Liver (tissue), 9 donors: Measurements from ENCODE around the gene IRF8. TPM values are rescaled to one million over a fixed set of nuclear protein-coding genes. Genes with fewer than 3 reads are reported as not detected.

ENCODE experiments used
- DNase-seq: peaks from one replicate; pipeline ENCODE4 v3.0.0-alpha.2; 2017; ENCODE audit warnings: low spot score
- H3K27ac ChIP-seq, 2 donors: one replicate each; pipeline ENCODE4 v1.7.0; 2013; ENCODE audit warnings: inconsistent platforms in 2 of 2, low read length in 2 of 2, control low read depth in 1 of 2, low read depth in 1 of 2, mild to moderate bottlenecking in 1 of 2
- H3K27me3 ChIP-seq, 4 donors: one replicate each; pipeline versions ENCODE4 v1.6.1 to v1.7.0; 2013; ENCODE audit warnings: low read length in 3 of 4, inconsistent platforms in 1 of 4, mild to moderate bottlenecking in 1 of 4, moderate library complexity in 1 of 4; ENCODE audit not compliant: control insufficient read depth in 4 of 4, insufficient read depth in 4 of 4
- H3K36me3 ChIP-seq, 4 donors: one replicate each; pipeline versions ENCODE4 v1.6.1 to v1.7.0; 2013; ENCODE audit warnings: low read length in 3 of 4, mild to moderate bottlenecking in 3 of 4, low read depth in 1 of 4, moderate library complexity in 1 of 4; ENCODE audit not compliant: control insufficient read depth in 4 of 4, insufficient read depth in 3 of 4
- H3K4me1 ChIP-seq, 4 donors: one replicate each; pipeline versions ENCODE4 v1.6.1 to v1.7.0; 2013; ENCODE audit warnings: low read length in 3 of 4, mild to moderate bottlenecking in 3 of 4, moderate library complexity in 1 of 4; ENCODE audit not compliant: control insufficient read depth in 4 of 4, insufficient read depth in 4 of 4
- H3K4me3 ChIP-seq, 3 donors: one replicate each; pipeline versions ENCODE4 v1.6.1 to v1.7.0; 2013; ENCODE audit warnings: low read length in 3 of 3, control low read depth in 1 of 3, low read depth in 1 of 3, mild to moderate bottlenecking in 1 of 3
- H3K9ac ChIP-seq, 2 donors: one replicate each; pipeline ENCODE4 v1.7.0; 2013; ENCODE audit warnings: low read length in 2 of 2, mild to moderate bottlenecking in 2 of 2, moderate library complexity in 2 of 2, control low read depth in 1 of 2, low read depth in 1 of 2
- H3K9me3 ChIP-seq, 4 donors: one replicate each; pipeline versions ENCODE4 v1.6.1 to v1.7.0; 2013; ENCODE audit warnings: low read length in 3 of 4; ENCODE audit not compliant: control insufficient read depth in 4 of 4
- EGR1 ChIP-seq, 2 donors: IDR thresholded peaks; 2 replicates each; pipeline ENCODE4 v1.6.1; 2016 to 2018; ENCODE audit warnings: antibody characterized with exemption in 2 of 2, low read depth in 2 of 2
- FOXA1 ChIP-seq: IDR thresholded peaks from 2 replicates; pipeline ENCODE4 v1.6.1; 2016; ENCODE audit warnings: antibody characterized with exemption
- FOXA2 ChIP-seq: IDR thresholded peaks from 2 replicates; pipeline ENCODE4 v1.6.1; 2016; ENCODE audit warnings: antibody characterized with exemption
- GABPA ChIP-seq, 2 donors: IDR thresholded peaks in 1 of 2; conservative IDR thresholded peaks in 1 of 2; 2 replicates each; pipeline ENCODE4 v1.6.1; 2016; ENCODE audit warnings: antibody characterized with exemption in 2 of 2, mild to moderate bottlenecking in 1 of 2, moderate library complexity in 1 of 2
- HNF4G ChIP-seq: IDR thresholded peaks from 2 replicates; pipeline ENCODE4 v1.6.1; 2016; ENCODE audit warnings: antibody characterized with exemption
- JUND ChIP-seq, 2 donors: IDR thresholded peaks; 2 replicates each; pipeline ENCODE4 v1.6.1; 2016; ENCODE audit warnings: antibody characterized with exemption in 2 of 2
- NR2F2 ChIP-seq: IDR thresholded peaks from 2 replicates; pipeline ENCODE4 v1.6.1; 2016; ENCODE audit warnings: antibody characterized with exemption
- RAD21 ChIP-seq, 2 donors: IDR thresholded peaks; 2 replicates each; pipeline ENCODE4 v1.6.1; 2016; ENCODE audit warnings: antibody characterized with exemption in 2 of 2, mild to moderate bottlenecking in 2 of 2
- RXRA ChIP-seq, 2 donors: IDR thresholded peaks; 2 replicates each; pipeline ENCODE4 v1.6.1; 2017 to 2018; ENCODE audit warnings: antibody characterized with exemption in 2 of 2, mild to moderate bottlenecking in 1 of 2
- SP1 ChIP-seq: IDR thresholded peaks from 2 replicates; pipeline ENCODE4 v1.6.1; 2018; ENCODE audit warnings: antibody characterized with exemption, mild to moderate bottlenecking
- TAF1 ChIP-seq: conservative IDR thresholded peaks from 2 replicates; pipeline ENCODE4 v1.6.1; 2016; ENCODE audit warnings: antibody characterized with exemption, mild to moderate bottlenecking
- YY1 ChIP-seq: IDR thresholded peaks from 2 replicates; pipeline ENCODE4 v1.6.1; 2016; ENCODE audit warnings: antibody characterized with exemption, mild to moderate bottlenecking
- WGBS: extraction: QIAGEN DNeasy Blood & Tissue Kit; methylation state at CpG from one replicate; pipeline ENCODE4 v1.1.7; 2013; 5-methylcytosine and 5-hydroxymethylcytosine counted together
- polyA plus RNA-seq, 2 donors: library from polyadenylated mRNA; stranded (reverse) in 1 of 2; unstranded in 1 of 2; fragments of 200-250 nt in 1 of 2; fragments of >200 nt in 1 of 2; fragmentation: Nextera tagmentation in 1 of 2; extraction: Ambion mirVana in 1 of 2; gene quantifications; one replicate each; pipeline versions ENCODE4 v1.2.1 to v1.2.3, GENCODE V29; 2013 to 2015
- total RNA-seq, 2 donors: library from RNA; depleted of rRNA; stranded (reverse); fragments of >200 nt; gene quantifications; one replicate each; pipeline ENCODE4 v1.2.3, GENCODE V29; 2014
- TF ChIP-seq, protein P1 (sequence below): IDR thresholded peaks from 2 replicates; pipeline ENCODE4 v1.6.1; 2016; ENCODE audit warnings: antibody characterized with exemption
- TF ChIP-seq, protein P2 (sequence below): IDR thresholded peaks from 2 replicates; pipeline ENCODE4 v1.6.1; 2016; ENCODE audit warnings: antibody characterized with exemption
- TF ChIP-seq, protein P3 (sequence below): fragments of 150-350 bp; IDR thresholded peaks from 2 replicates; pipeline ENCODE4 v1.5.1; 2017; ENCODE audit warnings: improper control_type of control experiment, low read depth, low read length; ENCODE audit not compliant: missing input control
- TF ChIP-seq, protein P4 (sequence below): IDR thresholded peaks from 2 replicates; pipeline ENCODE4 v1.6.1; 2016; ENCODE audit warnings: antibody characterized with exemption, mild to moderate bottlenecking
- donor health status: healthy.
- donor health status: healthy.
- donor health status: healthy.
- donor health status: healthy.
- donor health status: healthy.

Gene IRF8
- total and polyA plus RNA-seq, 4 donors = 5.1 to 25.8 (median 12.3) TPM

DNA sequence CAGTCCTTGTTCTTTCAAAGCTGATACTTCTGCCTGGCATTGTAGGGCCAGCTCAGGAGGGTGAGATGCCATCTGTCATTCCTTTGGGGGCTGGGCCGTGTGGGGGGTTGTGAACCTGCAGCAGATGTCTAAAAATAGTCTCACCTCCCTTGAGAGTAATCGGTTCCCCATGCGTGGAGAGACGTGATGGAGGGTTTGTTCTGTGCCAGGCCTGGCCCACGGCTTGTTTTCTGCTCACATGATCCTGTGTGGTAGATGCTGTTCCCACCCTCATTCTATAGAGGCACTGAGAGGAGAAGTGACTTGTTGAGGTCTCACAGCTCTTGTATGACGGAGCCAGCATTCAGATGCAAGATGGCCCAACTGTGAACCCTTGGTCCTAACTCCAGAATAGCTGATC lies 4.6 kb downstream of the IRF8 start:
- Histone ChIP-seq H3K9me3 (no peaks in the 10 kb centered on the region), H3K4me1 (peaks cover 9 to 35% (median 20%) of the 10 kb centered on the region in 4 donors), H3K27ac (no peak overlapping the region), H3K9ac (no peak overlapping the region), H3K36me3 (peaks cover 4 to 18% (median 10%) of the 10 kb centered on the region in 4 donors), H3K27me3 (no peaks in the 10 kb centered on the region), H3K4me3 (no peak overlapping the region)
- no peak for DNase-seq
- TF ChIP-seq, protein P1, sequence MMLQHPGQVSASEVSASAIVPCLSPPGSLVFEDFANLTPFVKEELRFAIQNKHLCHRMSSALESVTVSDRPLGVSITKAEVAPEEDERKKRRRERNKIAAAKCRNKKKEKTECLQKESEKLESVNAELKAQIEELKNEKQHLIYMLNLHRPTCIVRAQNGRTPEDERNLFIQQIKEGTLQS = no peak
- no peak for TF ChIP-seq GABPA (IDR thresholded peaks at IDR 0.05 in 1 of 2, conservative IDR thresholded peaks at IDR 0.05 in 1 of 2)
- TF ChIP-seq SP1 = no peak
- no peak for TF ChIP-seq JUND (IDR thresholded peaks at IDR 0.05)
- TF ChIP-seq, protein P2, sequence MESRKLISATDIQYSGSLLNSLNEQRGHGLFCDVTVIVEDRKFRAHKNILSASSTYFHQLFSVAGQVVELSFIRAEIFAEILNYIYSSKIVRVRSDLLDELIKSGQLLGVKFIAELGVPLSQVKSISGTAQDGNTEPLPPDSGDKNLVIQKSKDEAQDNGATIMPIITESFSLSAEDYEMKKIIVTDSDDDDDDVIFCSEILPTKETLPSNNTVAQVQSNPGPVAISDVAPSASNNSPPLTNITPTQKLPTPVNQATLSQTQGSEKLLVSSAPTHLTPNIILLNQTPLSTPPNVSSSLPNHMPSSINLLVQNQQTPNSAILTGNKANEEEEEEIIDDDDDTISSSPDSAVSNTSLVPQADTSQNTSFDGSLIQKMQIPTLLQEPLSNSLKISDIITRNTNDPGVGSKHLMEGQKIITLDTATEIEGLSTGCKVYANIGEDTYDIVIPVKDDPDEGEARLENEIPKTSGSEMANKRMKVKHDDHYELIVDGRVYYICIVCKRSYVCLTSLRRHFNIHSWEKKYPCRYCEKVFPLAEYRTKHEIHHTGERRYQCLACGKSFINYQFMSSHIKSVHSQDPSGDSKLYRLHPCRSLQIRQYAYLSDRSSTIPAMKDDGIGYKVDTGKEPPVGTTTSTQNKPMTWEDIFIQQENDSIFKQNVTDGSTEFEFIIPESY = no peak
- no peak for TF ChIP-seq HNF4G
- no peak for TF ChIP-seq FOXA1
- 87% methylated on average over 6 of the region's 6 CpGs for WGBS

DNA sequence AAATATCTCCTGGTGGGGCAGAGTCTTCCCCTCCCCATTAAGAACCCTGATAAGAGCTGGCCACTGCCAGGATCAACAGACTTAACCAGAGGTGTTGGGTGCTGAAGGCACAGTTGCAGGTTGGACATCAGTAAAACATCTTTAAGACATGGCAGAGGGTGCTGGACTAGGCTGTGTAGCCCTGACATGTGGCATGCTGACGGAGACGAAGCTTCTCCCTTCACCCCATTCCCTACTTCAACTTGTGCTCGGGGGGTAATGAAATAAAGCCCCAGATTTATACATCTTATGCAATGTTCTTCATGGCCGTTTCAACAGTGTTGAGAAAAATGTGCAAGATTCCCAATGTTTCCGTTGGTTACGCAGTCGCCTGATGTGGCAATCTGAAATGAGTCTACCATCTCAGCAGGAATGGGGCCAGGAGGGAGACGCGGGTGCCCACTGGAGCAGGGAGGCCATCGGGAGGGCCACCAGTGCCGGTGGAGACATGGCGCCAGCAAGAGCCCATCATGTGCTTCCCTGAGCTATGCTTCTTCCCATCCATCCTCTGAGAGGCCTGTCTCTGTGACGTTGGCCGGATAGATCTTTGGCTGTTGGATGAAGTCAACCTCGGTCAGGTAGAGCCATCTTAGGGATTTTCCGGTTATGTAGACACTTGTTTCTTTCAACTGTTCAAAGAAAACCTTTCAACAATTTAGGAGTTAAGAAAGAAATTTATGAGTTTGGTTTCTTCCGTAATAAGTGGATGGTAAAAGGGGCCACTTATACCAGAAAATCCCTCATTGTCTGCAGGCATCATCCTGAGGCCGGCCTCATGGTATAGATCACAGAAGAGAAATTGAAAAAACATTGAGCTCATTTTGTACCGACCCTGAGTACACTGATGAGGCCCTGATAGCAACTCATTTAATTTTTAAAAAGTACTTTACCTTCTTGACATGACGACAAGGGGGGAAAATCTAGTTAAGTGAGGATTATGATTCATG lies 6.4 kb downstream of the IRF8 start:
- Histone ChIP-seq H3K27ac (peak overlapping the region; percentile 1 to 46), H3K36me3 (peaks cover 4 to 31% (median 16%) of the 10 kb centered on the region in 4 donors), H3K9me3 (no peaks in the 10 kb centered on the region), H3K4me3 (no peak overlapping the region), H3K4me1 (peaks cover 6 to 28% (median 19%) of the 10 kb centered on the region in 4 donors), H3K9ac (no peak overlapping the region), H3K27me3 (no peaks in the 10 kb centered on the region)
- TF ChIP-seq, protein P1 = no peak
- TF ChIP-seq HNF4G = no peak
- no peak for TF ChIP-seq NR2F2
- TF ChIP-seq YY1 = no peak
- no peak for TF ChIP-seq EGR1 (IDR thresholded peaks at IDR 0.05; ENCODE audit: low read depth in 2 of 2)
- no peak for TF ChIP-seq TAF1
- TF ChIP-seq, protein P3, sequence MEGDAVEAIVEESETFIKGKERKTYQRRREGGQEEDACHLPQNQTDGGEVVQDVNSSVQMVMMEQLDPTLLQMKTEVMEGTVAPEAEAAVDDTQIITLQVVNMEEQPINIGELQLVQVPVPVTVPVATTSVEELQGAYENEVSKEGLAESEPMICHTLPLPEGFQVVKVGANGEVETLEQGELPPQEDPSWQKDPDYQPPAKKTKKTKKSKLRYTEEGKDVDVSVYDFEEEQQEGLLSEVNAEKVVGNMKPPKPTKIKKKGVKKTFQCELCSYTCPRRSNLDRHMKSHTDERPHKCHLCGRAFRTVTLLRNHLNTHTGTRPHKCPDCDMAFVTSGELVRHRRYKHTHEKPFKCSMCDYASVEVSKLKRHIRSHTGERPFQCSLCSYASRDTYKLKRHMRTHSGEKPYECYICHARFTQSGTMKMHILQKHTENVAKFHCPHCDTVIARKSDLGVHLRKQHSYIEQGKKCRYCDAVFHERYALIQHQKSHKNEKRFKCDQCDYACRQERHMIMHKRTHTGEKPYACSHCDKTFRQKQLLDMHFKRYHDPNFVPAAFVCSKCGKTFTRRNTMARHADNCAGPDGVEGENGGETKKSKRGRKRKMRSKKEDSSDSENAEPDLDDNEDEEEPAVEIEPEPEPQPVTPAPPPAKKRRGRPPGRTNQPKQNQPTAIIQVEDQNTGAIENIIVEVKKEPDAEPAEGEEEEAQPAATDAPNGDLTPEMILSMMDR = no peak
- no peak for TF ChIP-seq RXRA (IDR thresholded peaks at IDR 0.05)
- TF ChIP-seq RAD21 (IDR thresholded peaks at IDR 0.05) = no peak
- TF ChIP-seq, protein P4, sequence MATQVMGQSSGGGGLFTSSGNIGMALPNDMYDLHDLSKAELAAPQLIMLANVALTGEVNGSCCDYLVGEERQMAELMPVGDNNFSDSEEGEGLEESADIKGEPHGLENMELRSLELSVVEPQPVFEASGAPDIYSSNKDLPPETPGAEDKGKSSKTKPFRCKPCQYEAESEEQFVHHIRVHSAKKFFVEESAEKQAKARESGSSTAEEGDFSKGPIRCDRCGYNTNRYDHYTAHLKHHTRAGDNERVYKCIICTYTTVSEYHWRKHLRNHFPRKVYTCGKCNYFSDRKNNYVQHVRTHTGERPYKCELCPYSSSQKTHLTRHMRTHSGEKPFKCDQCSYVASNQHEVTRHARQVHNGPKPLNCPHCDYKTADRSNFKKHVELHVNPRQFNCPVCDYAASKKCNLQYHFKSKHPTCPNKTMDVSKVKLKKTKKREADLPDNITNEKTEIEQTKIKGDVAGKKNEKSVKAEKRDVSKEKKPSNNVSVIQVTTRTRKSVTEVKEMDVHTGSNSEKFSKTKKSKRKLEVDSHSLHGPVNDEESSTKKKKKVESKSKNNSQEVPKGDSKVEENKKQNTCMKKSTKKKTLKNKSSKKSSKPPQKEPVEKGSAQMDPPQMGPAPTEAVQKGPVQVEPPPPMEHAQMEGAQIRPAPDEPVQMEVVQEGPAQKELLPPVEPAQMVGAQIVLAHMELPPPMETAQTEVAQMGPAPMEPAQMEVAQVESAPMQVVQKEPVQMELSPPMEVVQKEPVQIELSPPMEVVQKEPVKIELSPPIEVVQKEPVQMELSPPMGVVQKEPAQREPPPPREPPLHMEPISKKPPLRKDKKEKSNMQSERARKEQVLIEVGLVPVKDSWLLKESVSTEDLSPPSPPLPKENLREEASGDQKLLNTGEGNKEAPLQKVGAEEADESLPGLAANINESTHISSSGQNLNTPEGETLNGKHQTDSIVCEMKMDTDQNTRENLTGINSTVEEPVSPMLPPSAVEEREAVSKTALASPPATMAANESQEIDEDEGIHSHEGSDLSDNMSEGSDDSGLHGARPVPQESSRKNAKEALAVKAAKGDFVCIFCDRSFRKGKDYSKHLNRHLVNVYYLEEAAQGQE = no peak
- no peak for TF ChIP-seq SP1
- no peak for TF ChIP-seq FOXA2
- TF ChIP-seq GABPA (IDR thresholded peaks at IDR 0.05 in 1 of 2, conservative IDR thresholded peaks at IDR 0.05 in 1 of 2) = no peak
- WGBS = 94% methylated on average over 20 of the region's 20 CpGs
- no peak for DNase-seq
